ENCODE data around the gene CHST12. TPM values are rescaled to one million over a fixed set of nuclear protein-coding genes. Genes with fewer than 3 reads are reported as not detected.
A peak's percentile ranks its signal among the peaks of the same experiment; 100 is the strongest.

Gene CHST12
- total RNA-seq, 1 experiment from 2014 or later: 18.3 TPM

DNA sequence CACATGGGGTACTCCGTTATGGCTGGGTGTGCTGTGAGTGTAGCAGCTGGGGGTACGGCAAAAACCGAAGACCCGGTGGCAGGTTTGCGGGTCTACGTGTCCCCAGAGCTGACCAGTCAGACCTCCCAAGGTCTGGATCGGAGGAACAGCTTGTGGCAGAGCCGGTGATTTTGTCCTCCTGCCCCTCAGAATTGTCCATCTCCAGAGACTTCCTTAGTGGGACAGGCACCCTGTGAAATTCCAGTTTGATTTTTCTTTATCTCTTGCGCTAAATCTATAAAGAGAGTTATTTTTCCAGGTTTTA is 47.8 kb upstream of the CHST12 start:
- H3K36me3 Mint-ChIP-seq: peaks cover 45% of the 10 kb centered on the region
- ChIA-PET POLR2A (no interaction called here), CTCF (interaction anchor here (0.8 to 1.8 kb wide), 2 partner anchors 10 to 76 kb away, joined by 4 to 5 read pairs; no protein-coding TSS in a partner anchor)
- peak overlapping the region; percentile 87 for H3K4me3 Mint-ChIP-seq
- peak overlapping the region; percentile 89 for H3K27ac Mint-ChIP-seq
- H3K9me3 Mint-ChIP-seq: no peaks in the 10 kb centered on the region
- H3K27me3 Mint-ChIP-seq (ENCODE audit: low read depth): no peaks in the 10 kb centered on the region
- DNase-seq (ENCODE audit: low spot score): no peak
- no peak for ATAC-seq
- H3K4me1 Mint-ChIP-seq: peaks cover 25% of the 10 kb centered on the region
- TF ChIP-seq IRF2 (CRISPR knock-in tag; IDR thresholded peaks at IDR 0.05; ENCODE audit: borderline replicate concordance, low read depth): no peak
- TF ChIP-seq, protein P1, sequence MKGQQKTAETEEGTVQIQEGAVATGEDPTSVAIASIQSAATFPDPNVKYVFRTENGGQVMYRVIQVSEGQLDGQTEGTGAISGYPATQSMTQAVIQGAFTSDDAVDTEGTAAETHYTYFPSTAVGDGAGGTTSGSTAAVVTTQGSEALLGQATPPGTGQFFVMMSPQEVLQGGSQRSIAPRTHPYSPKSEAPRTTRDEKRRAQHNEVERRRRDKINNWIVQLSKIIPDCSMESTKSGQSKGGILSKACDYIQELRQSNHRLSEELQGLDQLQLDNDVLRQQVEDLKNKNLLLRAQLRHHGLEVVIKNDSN (CRISPR knock-in tag; IDR thresholded peaks at IDR 0.05): 0 out of 2 replicates have a peak, but pooled peaks have one; percentile 9

DNA sequence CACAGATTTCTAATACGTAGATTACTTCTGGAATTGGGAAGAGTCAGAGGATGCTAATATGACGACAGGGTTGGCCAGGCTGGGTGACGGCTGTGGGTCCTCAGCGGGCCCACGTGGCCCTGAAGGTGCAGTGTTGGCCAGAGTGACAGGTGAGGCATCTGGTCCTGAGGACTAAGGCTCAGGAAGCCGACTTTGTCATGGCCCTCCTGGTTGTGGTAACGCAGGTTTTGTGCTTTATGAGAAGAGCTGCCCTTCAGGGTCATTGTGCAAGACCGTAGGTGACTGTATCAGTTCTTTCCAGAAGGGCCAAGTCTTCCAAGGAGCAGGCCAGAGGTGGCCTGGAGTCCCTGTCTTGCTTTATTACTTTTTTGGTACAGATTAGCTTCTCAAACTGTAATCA is 46.2 kb upstream of the CHST12 start:
- no peak for DNase-seq (ENCODE audit: low spot score)
- TF ChIP-seq, protein P2, sequence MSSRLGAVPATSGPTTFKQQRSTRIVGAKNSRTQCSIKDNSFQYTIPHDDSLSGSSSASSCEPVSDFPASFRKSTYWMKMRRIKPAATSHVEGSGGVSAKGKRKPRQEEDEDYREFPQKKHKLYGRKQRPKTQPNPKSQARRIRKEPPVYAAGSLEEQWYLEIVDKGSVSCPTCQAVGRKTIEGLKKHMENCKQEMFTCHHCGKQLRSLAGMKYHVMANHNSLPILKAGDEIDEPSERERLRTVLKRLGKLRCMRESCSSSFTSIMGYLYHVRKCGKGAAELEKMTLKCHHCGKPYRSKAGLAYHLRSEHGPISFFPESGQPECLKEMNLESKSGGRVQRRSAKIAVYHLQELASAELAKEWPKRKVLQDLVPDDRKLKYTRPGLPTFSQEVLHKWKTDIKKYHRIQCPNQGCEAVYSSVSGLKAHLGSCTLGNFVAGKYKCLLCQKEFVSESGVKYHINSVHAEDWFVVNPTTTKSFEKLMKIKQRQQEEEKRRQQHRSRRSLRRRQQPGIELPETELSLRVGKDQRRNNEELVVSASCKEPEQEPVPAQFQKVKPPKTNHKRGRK (CRISPR knock-in tag; IDR thresholded peaks at IDR 0.05; ENCODE audit: borderline replicate concordance): no peak
- TF ChIP-seq, protein P3, sequence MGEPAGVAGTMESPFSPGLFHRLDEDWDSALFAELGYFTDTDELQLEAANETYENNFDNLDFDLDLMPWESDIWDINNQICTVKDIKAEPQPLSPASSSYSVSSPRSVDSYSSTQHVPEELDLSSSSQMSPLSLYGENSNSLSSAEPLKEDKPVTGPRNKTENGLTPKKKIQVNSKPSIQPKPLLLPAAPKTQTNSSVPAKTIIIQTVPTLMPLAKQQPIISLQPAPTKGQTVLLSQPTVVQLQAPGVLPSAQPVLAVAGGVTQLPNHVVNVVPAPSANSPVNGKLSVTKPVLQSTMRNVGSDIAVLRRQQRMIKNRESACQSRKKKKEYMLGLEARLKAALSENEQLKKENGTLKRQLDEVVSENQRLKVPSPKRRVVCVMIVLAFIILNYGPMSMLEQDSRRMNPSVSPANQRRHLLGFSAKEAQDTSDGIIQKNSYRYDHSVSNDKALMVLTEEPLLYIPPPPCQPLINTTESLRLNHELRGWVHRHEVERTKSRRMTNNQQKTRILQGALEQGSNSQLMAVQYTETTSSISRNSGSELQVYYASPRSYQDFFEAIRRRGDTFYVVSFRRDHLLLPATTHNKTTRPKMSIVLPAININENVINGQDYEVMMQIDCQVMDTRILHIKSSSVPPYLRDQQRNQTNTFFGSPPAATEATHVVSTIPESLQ (CRISPR knock-in tag; IDR thresholded peaks at IDR 0.05): no peak
- TF ChIP-seq ELF4 (CRISPR knock-in tag; IDR thresholded peaks at IDR 0.05; ENCODE audit: low read depth): no peak
- no peak for TF ChIP-seq TEAD4 (CRISPR knock-in tag; IDR thresholded peaks at IDR 0.05)
- TF ChIP-seq, protein P4, sequence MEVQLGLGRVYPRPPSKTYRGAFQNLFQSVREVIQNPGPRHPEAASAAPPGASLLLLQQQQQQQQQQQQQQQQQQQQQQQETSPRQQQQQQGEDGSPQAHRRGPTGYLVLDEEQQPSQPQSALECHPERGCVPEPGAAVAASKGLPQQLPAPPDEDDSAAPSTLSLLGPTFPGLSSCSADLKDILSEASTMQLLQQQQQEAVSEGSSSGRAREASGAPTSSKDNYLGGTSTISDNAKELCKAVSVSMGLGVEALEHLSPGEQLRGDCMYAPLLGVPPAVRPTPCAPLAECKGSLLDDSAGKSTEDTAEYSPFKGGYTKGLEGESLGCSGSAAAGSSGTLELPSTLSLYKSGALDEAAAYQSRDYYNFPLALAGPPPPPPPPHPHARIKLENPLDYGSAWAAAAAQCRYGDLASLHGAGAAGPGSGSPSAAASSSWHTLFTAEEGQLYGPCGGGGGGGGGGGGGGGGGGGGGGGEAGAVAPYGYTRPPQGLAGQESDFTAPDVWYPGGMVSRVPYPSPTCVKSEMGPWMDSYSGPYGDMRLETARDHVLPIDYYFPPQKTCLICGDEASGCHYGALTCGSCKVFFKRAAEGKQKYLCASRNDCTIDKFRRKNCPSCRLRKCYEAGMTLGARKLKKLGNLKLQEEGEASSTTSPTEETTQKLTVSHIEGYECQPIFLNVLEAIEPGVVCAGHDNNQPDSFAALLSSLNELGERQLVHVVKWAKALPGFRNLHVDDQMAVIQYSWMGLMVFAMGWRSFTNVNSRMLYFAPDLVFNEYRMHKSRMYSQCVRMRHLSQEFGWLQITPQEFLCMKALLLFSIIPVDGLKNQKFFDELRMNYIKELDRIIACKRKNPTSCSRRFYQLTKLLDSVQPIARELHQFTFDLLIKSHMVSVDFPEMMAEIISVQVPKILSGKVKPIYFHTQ (CRISPR knock-in tag; IDR thresholded peaks at IDR 0.05): no peak
- TF ChIP-seq NFYB (CRISPR knock-in tag; conservative IDR thresholded peaks at IDR 0.05; ENCODE audit: low read depth): no peak
- TF ChIP-seq TP53 (CRISPR knock-in tag; IDR thresholded peaks at IDR 0.05): no peak
- TF ChIP-seq ZNF138 (CRISPR knock-in tag; conservative IDR thresholded peaks at IDR 0.05): no peak
- no peak for TF ChIP-seq JAZF1 (CRISPR knock-in tag; IDR thresholded peaks at IDR 0.05)
- TF ChIP-seq, protein P5, sequence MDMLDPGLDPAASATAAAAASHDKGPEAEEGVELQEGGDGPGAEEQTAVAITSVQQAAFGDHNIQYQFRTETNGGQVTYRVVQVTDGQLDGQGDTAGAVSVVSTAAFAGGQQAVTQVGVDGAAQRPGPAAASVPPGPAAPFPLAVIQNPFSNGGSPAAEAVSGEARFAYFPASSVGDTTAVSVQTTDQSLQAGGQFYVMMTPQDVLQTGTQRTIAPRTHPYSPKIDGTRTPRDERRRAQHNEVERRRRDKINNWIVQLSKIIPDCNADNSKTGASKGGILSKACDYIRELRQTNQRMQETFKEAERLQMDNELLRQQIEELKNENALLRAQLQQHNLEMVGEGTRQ (CRISPR knock-in tag; IDR thresholded peaks at IDR 0.05): no peak
- TF ChIP-seq, protein P6, sequence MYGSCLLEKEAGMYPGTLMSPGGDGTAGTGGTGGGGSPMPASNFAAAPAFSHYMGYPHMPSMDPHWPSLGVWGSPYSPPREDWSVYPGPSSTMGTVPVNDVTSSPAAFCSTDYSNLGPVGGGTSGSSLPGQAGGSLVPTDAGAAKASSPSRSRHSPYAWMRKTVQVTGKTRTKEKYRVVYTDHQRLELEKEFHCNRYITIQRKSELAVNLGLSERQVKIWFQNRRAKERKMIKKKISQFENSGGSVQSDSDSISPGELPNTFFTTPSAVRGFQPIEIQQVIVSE (CRISPR knock-in tag; IDR thresholded peaks at IDR 0.05; ENCODE audit: borderline replicate concordance): no peak
- no peak for TF ChIP-seq ZNF263 (CRISPR knock-in tag; IDR thresholded peaks at IDR 0.05; ENCODE audit: low read depth)
- TF ChIP-seq, protein P7, sequence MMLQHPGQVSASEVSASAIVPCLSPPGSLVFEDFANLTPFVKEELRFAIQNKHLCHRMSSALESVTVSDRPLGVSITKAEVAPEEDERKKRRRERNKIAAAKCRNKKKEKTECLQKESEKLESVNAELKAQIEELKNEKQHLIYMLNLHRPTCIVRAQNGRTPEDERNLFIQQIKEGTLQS (CRISPR knock-in tag; conservative IDR thresholded peaks at IDR 0.05): no peak
- no peak for TF ChIP-seq NR3C1 (CRISPR knock-in tag; conservative IDR thresholded peaks at IDR 0.05; ENCODE audit: low read depth)
- no peak for TF ChIP-seq ETV6 (CRISPR knock-in tag; IDR thresholded peaks at IDR 0.05)
- TF ChIP-seq OVOL2 (CRISPR knock-in tag; IDR thresholded peaks at IDR 0.05; ENCODE audit: borderline replicate concordance): no peak
- TF ChIP-seq, protein P8, sequence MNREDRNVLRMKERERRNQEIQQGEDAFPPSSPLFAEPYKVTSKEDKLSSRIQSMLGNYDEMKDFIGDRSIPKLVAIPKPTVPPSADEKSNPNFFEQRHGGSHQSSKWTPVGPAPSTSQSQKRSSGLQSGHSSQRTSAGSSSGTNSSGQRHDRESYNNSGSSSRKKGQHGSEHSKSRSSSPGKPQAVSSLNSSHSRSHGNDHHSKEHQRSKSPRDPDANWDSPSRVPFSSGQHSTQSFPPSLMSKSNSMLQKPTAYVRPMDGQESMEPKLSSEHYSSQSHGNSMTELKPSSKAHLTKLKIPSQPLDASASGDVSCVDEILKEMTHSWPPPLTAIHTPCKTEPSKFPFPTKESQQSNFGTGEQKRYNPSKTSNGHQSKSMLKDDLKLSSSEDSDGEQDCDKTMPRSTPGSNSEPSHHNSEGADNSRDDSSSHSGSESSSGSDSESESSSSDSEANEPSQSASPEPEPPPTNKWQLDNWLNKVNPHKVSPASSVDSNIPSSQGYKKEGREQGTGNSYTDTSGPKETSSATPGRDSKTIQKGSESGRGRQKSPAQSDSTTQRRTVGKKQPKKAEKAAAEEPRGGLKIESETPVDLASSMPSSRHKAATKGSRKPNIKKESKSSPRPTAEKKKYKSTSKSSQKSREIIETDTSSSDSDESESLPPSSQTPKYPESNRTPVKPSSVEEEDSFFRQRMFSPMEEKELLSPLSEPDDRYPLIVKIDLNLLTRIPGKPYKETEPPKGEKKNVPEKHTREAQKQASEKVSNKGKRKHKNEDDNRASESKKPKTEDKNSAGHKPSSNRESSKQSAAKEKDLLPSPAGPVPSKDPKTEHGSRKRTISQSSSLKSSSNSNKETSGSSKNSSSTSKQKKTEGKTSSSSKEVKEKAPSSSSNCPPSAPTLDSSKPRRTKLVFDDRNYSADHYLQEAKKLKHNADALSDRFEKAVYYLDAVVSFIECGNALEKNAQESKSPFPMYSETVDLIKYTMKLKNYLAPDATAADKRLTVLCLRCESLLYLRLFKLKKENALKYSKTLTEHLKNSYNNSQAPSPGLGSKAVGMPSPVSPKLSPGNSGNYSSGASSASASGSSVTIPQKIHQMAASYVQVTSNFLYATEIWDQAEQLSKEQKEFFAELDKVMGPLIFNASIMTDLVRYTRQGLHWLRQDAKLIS (CRISPR knock-in tag; IDR thresholded peaks at IDR 0.05; ENCODE audit: borderline replicate concordance): no peak
- TF ChIP-seq GRHL2 (CRISPR knock-in tag; IDR thresholded peaks at IDR 0.05; ENCODE audit: insufficient replicate concordance, severe bottlenecking): no peak
- no peak for TF ChIP-seq ZNF416 (CRISPR knock-in tag; IDR thresholded peaks at IDR 0.05)
- TF ChIP-seq, protein P9, sequence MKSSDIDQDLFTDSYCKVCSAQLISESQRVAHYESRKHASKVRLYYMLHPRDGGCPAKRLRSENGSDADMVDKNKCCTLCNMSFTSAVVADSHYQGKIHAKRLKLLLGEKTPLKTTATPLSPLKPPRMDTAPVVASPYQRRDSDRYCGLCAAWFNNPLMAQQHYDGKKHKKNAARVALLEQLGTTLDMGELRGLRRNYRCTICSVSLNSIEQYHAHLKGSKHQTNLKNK (CRISPR knock-in tag; IDR thresholded peaks at IDR 0.05): no peak
- H3K9me3 Mint-ChIP-seq: no peaks in the 10 kb centered on the region
- ATAC-seq: no peak
- POLR2A ChIA-PET: no interaction called here
- H3K27ac Mint-ChIP-seq: peak overlapping the region; percentile 90
- peaks cover 25% of the 10 kb centered on the region for H3K4me1 Mint-ChIP-seq
- H3K4me3 Mint-ChIP-seq: peak overlapping the region; percentile 87
- CTCF ChIA-PET: interaction anchor here (0.6 kb wide), 1 partner anchor 197 kb away, joined by 3 read pairs; no protein-coding TSS in a partner anchor
- peaks cover 52% of the 10 kb centered on the region for H3K36me3 Mint-ChIP-seq
- H3K27me3 Mint-ChIP-seq (ENCODE audit: low read depth): no peaks in the 10 kb centered on the region

All from WTC11 (cell line).